Smooth muscle cell (in vitro differentiated cells): ENCODE data around the gene GRK3. TPM values are rescaled to one million over a fixed set of nuclear protein-coding genes. Genes with fewer than 3 reads are reported as not detected.

ENCODE experiments used
- DNase-seq: peaks from one replicate; lab custom pipeline; 2025; ENCODE audit not compliant: unreplicated experiment; lab: John Stamatoyannopoulos, UW
- H2AFZ ChIP-seq: fragments of 200-600 bp; sonication (generic); 2 replicates; pipeline ENCODE4 v1.6.0; 2016; ENCODE audit warnings: antibody characterized with exemption, low read depth, mild to moderate bottlenecking
- H3F3A ChIP-seq: fragments of 200-600 bp; sonication (generic); 2 replicates; pipeline ENCODE4 v1.6.0; 2017; ENCODE audit warnings: antibody characterized with exemption, low read depth
- H3K27ac ChIP-seq: fragments of 200-600 bp; sonication (generic); 2 replicates; pipeline ENCODE4 v1.5.1; 2016; ENCODE audit warnings: low read depth, mild to moderate bottlenecking
- H3K27me3 ChIP-seq: fragments of 200-600 bp; sonication (generic); 2 replicates; pipeline ENCODE4 v1.6.1; 2016; ENCODE audit warnings: low read depth, mild to moderate bottlenecking
- H3K36me3 ChIP-seq: fragments of 200-600 bp; sonication (generic); 2 replicates; pipeline ENCODE4 v1.5.1; 2016; ENCODE audit warnings: low read depth
- H3K4me1 ChIP-seq: fragments of 200-600 bp; sonication (generic); 2 replicates; pipeline ENCODE4 v1.5.1; 2016; ENCODE audit warnings: low read depth
- H3K4me2 ChIP-seq: fragments of 200-600 bp; sonication (generic); 2 replicates; pipeline ENCODE4 v1.6.0; 2016; ENCODE audit warnings: mild to moderate bottlenecking
- H3K4me3 ChIP-seq: fragments of 200-600 bp; sonication (generic); 2 replicates; pipeline ENCODE4 v1.5.1; 2016; ENCODE audit warnings: mild to moderate bottlenecking
- H3K79me2 ChIP-seq: fragments of 200-600 bp; sonication (generic); 2 replicates; pipeline ENCODE4 v1.6.0; 2016; ENCODE audit warnings: low read depth, mild to moderate bottlenecking
- H3K9ac ChIP-seq: fragments of 200-600 bp; sonication (generic); 2 replicates; pipeline ENCODE4 v1.6.0; 2016; ENCODE audit warnings: low read depth
- H3K9me3 ChIP-seq: fragments of 200-600 bp; sonication (generic); replicated peaks from 2 replicates; pipeline ENCODE4 v1.5.1; 2016; ENCODE audit warnings: low read depth
- H4K20me1 ChIP-seq: fragments of 200-600 bp; sonication (generic); 2 replicates; pipeline ENCODE4 v1.6.0; 2016; ENCODE audit warnings: low read depth
- CTCF ChIP-seq: fragments of 200-600 bp; sonication (generic); IDR thresholded peaks from 2 replicates; pipeline ENCODE4 v1.5.1; 2017; ENCODE audit warnings: borderline replicate concordance, mild to moderate bottlenecking, antibody characterized with exemption; ENCODE audit not compliant: insufficient read depth, poor library complexity, severe bottlenecking
- WGBS: methylation state at CpG from one replicate; pipeline ENCODE4 v1.1.7; 2016; ENCODE audit warnings: low lambda C conversion rate; 5-methylcytosine and 5-hydroxymethylcytosine counted together
- polyA plus RNA-seq: library from polyadenylated mRNA; unstranded; fragments of >200 nt; fragmentation: Nextera tagmentation; extraction: Ambion mirVana; gene quantifications from 2 replicates; pipeline ENCODE4 v1.2.1, GENCODE V29; 2016
- total RNA-seq: library from RNA; depleted of rRNA; stranded (reverse); fragments of >200 nt; gene quantifications from 2 replicates; pipeline ENCODE4 v1.2.3, GENCODE V29; 2014

The GRK3 gene
- total and polyA plus RNA-seq, 2 experiments from 2014 or later: 1.0 to 4.6 TPM

- no peak for DNase-seq
- no peak overlapping the region for H3K4me2 ChIP-seq
- 100% methylated on average over 1 of the region's 1 CpG for WGBS
- H3K9me3 ChIP-seq: no peaks in the 10 kb centered on the region
- H2AFZ ChIP-seq: no peak overlapping the region
- H3K27ac ChIP-seq: no peak overlapping the region
- peaks cover 5% of the 10 kb centered on the region for H3K79me2 ChIP-seq
- no peaks in the 10 kb centered on the region for H3K27me3 ChIP-seq
- TF ChIP-seq CTCF: no peak
- H4K20me1 ChIP-seq: no peaks in the 10 kb centered on the region
- H3K36me3 ChIP-seq: no peaks in the 10 kb centered on the region
- H3K4me1 ChIP-seq: no peaks in the 10 kb centered on the region
- H3F3A ChIP-seq: no peaks in the 10 kb centered on the region
- no peak overlapping the region for H3K4me3 ChIP-seq
- H3K9ac ChIP-seq: no peak overlapping the region
Measured at GRCh38 chr22:25638638-25639037, 74.2 kb downstream of the GRK3 start.

- Histone ChIP-seq H3K4me1 (no peaks in the 10 kb centered on the region), H3K4me3 (no peak overlapping the region), H3K27me3 (no peaks in the 10 kb centered on the region), H3K36me3 (no peaks in the 10 kb centered on the region), H3F3A (no peaks in the 10 kb centered on the region), H3K9me3 (no peaks in the 10 kb centered on the region), H4K20me1 (no peaks in the 10 kb centered on the region), H2AFZ (no peak overlapping the region), H3K9ac (no peak overlapping the region), H3K4me2 (no peak overlapping the region), H3K27ac (no peak overlapping the region), H3K79me2 (no peaks in the 10 kb centered on the region)
- WGBS: 95% methylated on average over 2 of the region's 2 CpGs
- no peak for DNase-seq
- no peak for TF ChIP-seq CTCF
Measured at GRCh38 chr22:25641650-25642049, 77.2 kb downstream of the GRK3 start.

GRCh38 chr22:25643232-25644000 lies 78.9 kb downstream of the GRK3 start:
- Histone ChIP-seq H2AFZ (no peak overlapping the region), H3K27me3 (no peaks in the 10 kb centered on the region), H3K36me3 (no peaks in the 10 kb centered on the region), H3F3A (no peaks in the 10 kb centered on the region), H3K4me2 (no peak overlapping the region), H3K4me3 (no peak overlapping the region), H3K9ac (no peak overlapping the region), H3K27ac (no peak overlapping the region), H4K20me1 (no peaks in the 10 kb centered on the region), H3K9me3 (no peaks in the 10 kb centered on the region), H3K4me1 (no peaks in the 10 kb centered on the region), H3K79me2 (no peaks in the 10 kb centered on the region)
- no peak for TF ChIP-seq CTCF
- WGBS: 90% methylated on average over 9 of the region's 9 CpGs
- DNase-seq: no peak

- DNase-seq: no peak
- no peak for TF ChIP-seq CTCF
Measured at GRCh38 chr22:25644122-25644521, 79.6 kb downstream of the GRK3 start.

More at GRCh38 chr22:25644122-25644521, 79.6 kb downstream of the GRK3 start:
- no peaks in the 10 kb centered on the region for H3K9me3 ChIP-seq
- no peak overlapping the region for H2AFZ ChIP-seq
- H3K79me2 ChIP-seq: no peaks in the 10 kb centered on the region
- H3K9ac ChIP-seq: no peak overlapping the region
- no peaks in the 10 kb centered on the region for H3K27me3 ChIP-seq
- H3K4me2 ChIP-seq: no peak overlapping the region
- no peak overlapping the region for H3K27ac ChIP-seq
- H3K4me1 ChIP-seq: no peaks in the 10 kb centered on the region
- WGBS: 92% methylated on average over 3 of the region's 3 CpGs
- H3K4me3 ChIP-seq: no peak overlapping the region
- no peaks in the 10 kb centered on the region for H3K36me3 ChIP-seq
- no peaks in the 10 kb centered on the region for H3F3A ChIP-seq
- H4K20me1 ChIP-seq: no peaks in the 10 kb centered on the region
